GM23248 (cell line): ENCODE results near the gene TBK1.

Source experiments
- EZH2 ChIP-seq: fragments of 200-600 bp; sonication (generic); IDR thresholded peaks from 2 replicates; pipeline ENCODE4 v1.6.1; 2018; ENCODE audit warnings: antibody characterized with exemption, mild to moderate bottlenecking; ENCODE audit not compliant: insufficient read depth, poor library complexity, severe bottlenecking
- EZH2phosphoT487 ChIP-seq: fragments of 200-600 bp; sonication (generic); IDR thresholded peaks from 2 replicates; pipeline ENCODE4 v1.6.1; 2018; ENCODE audit warnings: antibody characterized with exemption, moderate library complexity, mild to moderate bottlenecking, low read depth; ENCODE audit not compliant: insufficient read depth

GRCh38 chr12:64427988-64428387 is 23.9 kb upstream of the TBK1 start:
- TF ChIP-seq EZH2 (no peak), EZH2phosphoT487 (no peak)
